GM12873 (cell line): ENCODE results near the gene CYP4A22.

ENCODE experiments used
- CTCF ChIP-seq: IDR thresholded peaks from 2 replicates; pipeline ENCODE4 v1.5.1; 2012; ENCODE audit warnings: low read depth, mild to moderate bottlenecking, moderate library complexity, low read length, control low read depth; ENCODE audit not compliant: insufficient read depth; ENCODE audit errors: missing control alignments

CYP4A22 gene

DNA sequence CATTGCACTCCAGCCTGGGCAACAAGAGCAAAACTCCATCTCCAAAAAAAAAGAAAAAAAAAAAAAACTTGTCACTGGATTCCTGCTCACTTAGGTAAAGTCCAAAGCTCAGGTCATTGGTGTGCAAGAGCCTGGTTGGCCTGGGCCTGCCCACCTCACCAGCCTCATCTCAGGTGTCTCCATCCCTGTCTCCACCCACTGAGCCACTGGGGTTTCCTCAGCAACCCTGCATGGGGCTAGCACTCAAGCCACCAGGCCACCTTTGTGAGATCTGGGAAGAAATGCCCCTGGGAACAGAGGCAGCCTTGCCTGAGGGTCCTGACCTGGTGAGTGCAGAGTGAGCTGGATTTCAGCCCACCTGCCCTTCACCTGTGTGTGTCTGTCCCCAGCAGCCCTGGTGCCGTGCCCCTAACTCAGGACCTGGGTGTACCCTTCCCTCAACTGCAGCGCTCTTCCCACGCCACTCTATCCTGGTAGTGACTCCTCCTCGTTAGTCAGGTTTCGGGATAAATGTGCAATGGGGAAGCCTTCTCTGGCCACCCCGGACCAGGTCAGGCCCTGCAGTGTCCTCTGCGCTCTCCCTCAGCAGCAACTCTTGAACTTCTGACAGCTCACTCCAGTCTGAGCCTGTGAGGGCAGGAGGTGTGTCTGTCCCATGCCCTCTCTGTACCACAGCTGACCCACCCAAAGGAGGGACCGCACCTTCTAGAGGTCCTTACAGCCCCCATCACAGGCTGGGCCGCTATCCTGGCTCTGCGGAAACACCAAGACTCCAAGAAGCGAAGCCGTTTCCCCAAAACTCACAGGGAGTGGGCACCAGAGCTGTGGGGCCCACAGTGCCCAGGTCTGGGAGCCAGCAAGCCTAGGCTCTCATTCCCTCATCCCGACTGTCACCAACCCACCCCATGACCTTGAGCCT, 49.3 kb downstream of the CYP4A22 start:
- no peak for TF ChIP-seq CTCF

GRCh38 chr1:47187231-47187925, 50.1 kb downstream of the CYP4A22 start:
- no peak for TF ChIP-seq CTCF

DNA sequence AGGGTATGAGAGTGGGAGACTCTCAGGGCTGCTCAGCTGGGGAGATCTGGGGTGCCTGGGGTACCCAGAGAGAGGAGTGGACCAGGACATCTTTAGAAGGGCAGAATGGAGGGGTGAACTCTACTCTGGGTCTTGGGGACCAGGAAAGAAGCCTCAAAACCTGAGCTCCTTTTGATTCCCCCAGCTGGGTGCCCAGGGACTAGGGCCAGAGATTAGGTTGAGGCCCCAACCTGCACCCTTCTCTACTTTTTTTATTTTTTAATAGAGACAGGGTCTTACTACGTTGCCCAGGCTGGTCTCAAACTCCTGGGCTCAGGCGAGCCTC, 50.6 kb downstream of the CYP4A22 start:
- TF ChIP-seq CTCF, result no peak

- TF ChIP-seq CTCF, result no peak
Measured at GRCh38 chr1:47188791-47189785, 51.8 kb downstream of the CYP4A22 start.

GRCh38 chr1:47189844-47190508, 52.7 kb downstream of the CYP4A22 start, which contains the start of gene PDZK1IP1:
Gene PDZK1IP1 (minus strand): TSS chr1:47190036. CDS start chr1:47189932, 104 bp downstream.
- TF ChIP-seq CTCF, result no peak

GRCh38 chr1:47190509-47190855, 53.2 kb downstream of the CYP4A22 start:
- no peak for TF ChIP-seq CTCF
